COR-L47 (cell line): ENCODE results near the gene ZNF783.
"Not testable (repeated sequence)": the region's sequence is repeated elsewhere in the genome, so short reads cannot be mapped to it uniquely, and the experiment has no call there.

ENCODE experiments used
- DNase-seq: peaks from one replicate; lab custom pipeline; 2025; lab: John Stamatoyannopoulos, UW

The ZNF783 gene

DNA sequence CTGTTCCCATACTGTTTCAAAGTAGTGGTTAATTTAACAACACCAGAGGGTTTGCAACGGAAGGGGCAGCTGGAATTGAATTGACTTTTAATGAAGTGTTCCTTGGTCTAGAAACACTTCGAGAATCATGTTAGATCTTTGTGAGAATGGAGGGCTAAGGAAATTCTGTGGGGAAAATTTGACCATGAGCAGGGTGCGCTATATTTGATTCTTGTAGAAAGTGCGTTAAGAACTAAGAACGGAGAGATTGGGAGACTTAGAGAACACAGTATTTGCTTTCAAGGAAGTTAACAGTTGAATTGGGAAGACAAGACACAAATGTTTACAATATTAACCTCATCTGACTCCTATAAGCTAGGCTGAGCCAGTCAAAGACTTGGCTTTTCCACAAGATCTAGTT, 21.4 kb upstream of the ZNF783 start:
- DNase-seq: no peak

DNA sequence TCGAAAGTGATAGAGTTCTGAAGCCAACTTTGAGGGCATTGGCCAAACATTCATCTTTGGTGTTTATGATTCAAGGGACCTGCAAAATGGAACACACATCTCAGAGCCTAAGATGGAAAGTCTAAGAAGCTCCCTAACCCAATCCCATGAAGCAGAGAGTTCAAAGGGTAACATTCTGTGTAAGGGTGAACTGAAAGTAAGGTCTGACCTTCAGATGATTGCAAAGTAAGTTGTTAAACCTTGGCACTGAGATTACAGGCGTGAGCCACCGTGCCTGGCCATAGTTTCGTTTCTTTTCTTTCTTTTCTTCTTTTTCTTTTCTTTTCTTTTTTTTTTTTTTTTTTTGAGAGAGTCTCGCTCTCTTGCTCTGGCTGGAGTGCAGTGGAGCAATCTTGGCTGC, 20.3 kb upstream of the ZNF783 start:
- no peak for DNase-seq

DNA sequence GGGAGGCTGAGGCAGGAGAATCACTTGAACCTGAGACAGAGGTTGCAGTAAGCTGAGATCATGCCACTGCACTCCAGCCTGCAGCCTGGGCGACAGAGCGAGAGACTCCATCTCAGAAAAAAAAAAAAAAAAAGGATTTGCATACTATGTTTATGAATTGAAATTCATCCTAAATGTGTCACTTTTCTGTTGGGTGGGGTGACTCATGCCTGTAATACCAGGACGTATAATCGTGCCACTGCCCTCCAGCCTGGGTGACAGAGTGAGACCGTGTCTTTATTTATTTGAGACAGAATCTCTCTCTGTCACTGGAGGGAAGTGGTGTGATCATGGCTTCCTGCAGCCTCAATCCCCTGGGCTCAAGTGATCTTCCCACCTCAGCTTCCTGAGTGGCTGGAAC, 16.8 kb upstream of the ZNF783 start:
- no peak for DNase-seq

DNA sequence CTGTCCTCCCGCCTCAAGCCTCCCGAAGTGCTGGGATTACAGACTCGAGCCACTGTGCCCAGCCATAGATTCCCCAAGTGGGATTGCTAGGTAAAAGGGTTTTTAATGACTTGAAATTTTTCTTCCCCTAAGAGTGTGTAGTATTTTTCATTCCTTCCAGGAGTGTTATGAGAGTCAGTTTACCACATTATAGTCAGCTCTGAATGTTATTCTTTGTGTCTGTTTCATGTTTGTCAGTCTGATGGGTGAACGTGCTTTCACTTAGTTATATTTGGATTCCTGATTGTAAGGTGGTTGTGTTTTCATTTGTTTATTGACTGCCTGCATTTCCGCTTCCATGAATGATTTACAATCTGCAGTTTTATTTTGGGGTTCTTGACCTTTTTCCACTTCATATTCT, 16.3 kb upstream of the ZNF783 start:
- DNase-seq: no peak

DNA sequence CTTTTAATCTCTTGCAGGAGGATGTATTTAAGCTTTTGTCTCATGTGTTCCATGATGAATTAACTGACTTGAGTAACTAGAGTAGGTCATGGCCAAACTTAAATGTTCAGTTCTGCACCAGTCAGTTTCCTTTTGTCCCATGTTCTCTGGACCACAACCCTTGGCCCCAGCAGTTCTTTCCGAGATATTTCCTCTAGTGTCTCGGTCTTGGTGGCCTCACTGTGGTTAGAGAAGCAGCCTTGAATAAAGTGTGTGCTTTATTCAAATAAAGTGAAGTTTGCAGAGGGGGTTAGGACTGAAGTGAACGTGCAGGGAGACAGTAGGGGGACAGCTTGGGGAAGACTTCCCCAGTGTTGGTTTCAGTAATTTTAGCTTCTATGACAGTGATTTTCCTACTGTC, 13.2 kb upstream of the ZNF783 start:
- no peak for DNase-seq

DNA sequence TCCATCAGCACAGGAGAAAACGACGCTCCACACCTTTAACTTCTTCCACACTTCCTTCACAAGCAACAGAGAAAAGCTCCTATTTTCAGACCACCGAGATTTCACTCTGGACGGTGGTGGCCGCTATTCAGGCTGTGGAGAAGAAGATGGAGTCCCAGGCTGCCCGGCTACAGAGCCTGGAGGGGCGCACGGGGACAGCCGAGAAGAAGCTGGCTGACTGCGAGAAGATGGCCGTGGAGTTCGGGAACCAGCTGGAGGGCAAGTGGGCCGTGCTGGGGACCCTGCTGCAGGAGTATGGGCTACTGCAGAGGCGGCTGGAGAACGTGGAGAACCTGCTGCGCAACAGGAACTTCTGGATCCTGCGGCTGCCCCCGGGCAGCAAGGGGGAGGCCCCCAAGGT, 11.8 kb upstream of the ZNF783 start:
- not testable (repeated sequence) for DNase-seq

DNA sequence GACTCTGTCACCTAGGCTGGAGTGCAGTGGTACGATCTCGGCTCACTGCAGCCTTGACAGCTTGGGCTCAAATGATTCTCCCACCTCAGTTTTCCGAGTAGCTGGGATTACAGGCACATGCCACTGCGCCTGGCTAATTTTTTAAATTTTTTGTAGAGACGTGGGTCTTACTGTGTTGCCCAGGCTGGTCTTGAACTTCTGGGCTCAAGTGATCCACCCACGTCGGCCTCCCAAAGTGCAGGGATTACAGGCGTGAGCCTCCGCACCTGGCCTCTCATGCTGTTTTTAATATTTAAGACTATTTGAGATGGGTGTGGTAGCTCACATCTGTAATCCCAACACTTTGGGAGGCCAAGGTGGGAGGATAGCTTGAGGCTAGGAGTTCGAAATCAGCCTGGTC, 10.5 kb upstream of the ZNF783 start:
- not testable (repeated sequence) for DNase-seq

DNA sequence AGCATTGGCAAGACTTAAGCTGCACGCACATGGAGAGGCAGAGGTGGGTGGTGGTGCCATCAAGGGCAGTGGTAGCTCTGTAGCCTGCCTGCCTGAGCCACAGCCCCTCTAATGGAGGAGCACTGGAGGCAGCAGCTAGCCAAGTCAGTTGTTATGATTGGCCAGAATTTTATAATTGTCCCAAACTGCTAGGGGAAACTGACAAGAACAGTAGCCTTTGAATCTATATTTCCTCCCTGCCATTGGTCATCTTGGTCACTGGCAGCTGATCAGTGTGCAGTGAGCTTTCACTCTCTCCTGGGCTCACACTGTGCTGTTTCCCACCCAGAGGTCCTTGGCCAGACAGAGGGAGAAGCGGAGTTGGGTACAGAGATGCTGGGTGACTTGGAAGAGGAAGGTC, 9.6 kb upstream of the ZNF783 start:
- no peak for DNase-seq

DNA sequence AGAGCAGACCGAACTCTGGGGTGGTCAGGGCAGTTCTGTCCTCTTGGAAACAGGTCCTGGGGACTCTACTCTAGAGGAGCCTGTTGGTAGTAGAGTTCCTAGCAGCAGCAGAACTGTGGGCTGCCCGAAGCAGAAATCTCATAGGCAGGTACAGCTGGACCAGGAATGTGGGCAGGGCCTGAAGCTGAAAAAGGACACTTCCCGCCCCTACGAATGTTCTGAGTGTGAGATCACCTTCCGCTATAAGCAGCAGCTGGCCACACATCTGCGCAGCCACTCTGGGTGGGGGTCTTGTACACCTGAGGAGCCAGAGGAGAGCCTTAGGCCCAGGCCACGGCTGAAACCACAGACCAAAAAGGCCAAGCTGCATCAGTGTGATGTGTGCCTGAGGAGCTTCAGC, 8.3 kb upstream of the ZNF783 start:
- DNase-seq: no peak

DNA sequence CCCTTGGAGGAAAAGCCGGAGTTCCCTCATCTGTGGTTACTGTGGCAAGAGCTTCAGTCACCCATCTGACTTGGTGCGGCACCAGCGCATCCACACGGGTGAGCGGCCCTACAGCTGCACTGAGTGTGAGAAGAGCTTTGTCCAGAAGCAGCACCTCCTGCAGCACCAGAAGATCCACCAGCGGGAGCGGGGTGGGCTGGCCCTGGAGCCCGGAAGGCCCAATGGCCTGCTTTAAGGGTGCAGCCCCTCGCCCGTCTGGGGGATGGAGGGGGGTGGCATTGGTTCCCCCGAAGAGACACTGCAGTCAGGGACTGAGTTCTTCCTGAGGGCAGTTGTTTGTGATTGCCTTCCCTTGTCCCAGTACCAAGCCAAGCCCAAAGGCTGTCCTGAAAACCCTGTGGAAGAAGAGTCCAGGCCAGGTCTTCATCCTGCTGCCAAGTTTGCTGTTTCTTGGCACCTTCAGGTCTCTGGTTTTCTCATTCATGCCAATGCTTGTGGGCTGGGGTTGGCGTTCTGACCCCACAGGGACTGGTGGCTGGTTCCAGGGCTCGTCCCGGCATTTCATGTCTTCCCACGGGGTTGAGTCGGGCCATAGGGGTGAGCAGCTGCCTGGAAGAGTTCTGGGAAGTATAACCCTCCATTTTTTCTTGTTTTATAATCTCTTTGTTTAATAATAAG, 7.7 kb upstream of the ZNF783 start:
- DNase-seq: no peak

DNA sequence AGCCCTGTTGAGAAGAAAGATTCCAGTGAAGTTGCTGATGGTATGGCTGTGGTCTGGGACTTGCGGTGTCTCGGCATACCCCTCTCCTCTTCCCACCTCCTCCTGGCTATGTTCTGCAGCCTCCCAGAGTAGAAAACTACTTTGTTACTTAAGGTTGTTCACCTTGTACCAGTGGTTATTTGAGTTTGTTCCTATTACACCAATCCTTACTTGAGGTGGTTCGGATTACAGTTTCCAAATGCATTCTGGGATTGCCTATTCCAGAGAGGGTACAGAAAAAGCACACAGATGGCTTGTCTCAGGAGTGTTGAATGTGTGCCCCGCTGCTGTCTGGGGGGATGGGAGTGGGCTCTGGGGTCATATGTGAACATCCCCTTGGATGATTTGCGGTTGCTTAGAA, 6.8 kb upstream of the ZNF783 start:
- DNase-seq: no peak

DNA sequence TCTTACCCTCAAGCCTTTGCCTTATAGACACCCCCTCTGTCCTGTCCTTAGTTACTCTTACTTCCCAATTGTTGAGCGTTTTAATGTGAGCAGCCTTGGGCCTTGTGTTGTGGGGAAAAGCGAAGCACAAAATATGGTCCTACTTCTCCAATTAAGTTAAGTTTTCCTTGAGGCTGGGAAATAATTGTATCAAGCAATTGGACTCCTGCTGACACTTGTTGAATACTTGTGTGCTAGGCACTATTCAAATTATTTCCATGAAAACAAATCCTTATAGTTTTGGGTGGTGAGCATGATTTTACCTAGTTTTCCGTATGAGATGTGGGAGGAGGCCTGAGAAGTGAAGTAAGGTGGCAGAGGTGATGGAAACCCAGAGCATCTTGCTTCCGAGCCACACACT, 5.4 kb upstream of the ZNF783 start:
- DNase-seq: no peak

DNA sequence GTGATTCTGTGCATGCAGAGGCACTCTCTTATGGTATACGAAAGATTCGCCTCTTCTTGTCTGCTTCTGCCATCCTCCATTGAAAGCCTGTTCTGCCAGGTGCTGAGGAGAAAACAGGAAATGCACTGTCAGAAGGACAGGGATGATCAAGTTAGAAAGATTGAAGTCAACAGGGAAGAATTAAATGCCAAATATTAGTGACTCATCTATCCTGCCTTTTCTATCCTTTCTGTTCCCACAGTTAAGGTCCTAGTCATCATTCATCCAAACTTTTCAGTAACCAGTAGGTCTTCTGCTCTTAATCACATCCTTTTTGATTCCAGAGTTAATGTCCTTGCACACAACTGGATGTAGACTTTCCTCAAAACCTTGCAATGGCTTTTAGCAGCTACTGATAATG, 4.8 kb upstream of the ZNF783 start:
- DNase-seq: no peak

DNA sequence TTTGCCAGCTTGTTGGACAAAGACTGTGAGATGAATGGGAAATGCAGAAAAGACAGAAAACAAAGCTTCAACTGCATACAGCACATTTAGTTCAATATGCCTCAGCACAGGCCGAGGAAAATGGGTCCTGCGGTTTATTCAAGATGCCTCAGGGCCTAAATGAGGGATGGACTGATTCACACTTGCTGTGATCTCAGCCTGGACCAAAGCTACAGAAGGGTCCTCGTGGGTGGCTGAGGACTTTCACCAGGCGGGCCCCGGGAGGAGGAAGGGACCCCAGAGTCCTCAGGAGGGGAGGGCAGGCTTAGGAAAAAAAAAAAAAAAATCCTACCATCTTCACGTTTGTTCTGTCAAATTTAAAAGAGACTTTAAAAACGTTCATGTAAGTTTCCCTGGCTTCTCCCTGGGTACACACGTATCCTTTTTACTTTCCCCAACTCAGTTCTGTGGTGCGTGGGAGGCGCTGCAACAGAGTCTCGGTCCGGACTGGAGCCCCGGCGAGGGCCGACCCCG, 624 bp upstream of the ZNF783 start:
- DNase-seq: no peak

DNA sequence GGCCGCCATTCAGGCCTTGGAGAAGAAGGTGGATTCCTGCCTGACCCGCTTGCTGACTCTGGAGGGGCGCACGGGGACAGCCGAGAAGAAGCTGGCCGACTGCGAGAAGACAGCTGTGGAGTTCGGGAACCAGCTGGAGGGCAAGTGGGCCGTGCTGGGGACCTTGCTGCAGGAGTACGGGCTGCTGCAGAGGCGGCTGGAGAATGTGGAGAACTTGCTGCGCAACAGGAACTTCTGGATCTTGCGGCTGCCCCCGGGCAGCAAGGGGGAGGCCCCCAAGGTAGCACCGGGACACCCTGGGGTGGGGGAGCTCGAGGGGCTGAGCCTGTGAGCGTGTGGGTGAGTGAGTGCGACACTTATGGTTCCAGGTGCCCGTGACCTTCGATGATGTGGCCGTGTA, 4.5 kb downstream of the ZNF783 start:
- DNase-seq: no peak

DNA sequence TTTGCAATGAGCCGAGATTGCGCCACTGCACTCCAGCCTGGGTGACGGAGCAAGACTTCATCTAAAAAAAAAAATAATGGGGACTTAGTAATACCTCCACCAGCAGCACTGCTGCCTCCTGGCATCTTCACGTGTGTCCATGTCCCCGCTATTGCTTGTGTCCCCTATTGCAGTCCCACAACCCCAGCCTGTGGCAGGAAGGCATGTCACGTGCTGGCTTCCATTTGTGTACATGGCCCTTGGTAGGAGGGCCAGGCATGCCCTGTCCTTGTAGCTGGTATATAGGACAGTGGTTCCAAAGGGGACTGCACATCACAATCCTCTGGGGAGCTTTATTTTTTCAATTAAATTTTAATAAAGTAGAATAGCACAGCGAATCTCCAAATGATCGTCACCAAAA, 5.7 kb downstream of the ZNF783 start:
- DNase-seq: no peak

DNA sequence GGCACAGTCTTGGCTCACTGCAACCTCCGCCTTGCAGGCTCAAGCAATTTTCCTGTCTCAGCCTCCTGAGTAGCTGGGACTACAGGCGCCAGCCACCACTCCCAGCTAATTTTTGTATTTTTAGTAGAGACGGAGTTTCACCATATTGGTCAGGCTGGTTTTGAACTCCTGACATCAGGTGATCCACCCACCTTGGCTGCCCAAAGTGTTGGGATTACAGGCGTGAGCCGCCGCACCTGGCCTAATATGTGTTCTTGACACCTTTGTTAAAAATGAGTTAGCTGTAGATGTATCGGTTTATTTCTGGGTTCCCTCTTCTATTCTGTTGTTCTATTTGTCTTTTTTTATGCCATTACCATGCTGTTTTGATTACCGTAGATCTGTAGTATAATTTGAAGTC, 12.4 kb downstream of the ZNF783 start:
- DNase-seq: not testable (repeated sequence)

DNA sequence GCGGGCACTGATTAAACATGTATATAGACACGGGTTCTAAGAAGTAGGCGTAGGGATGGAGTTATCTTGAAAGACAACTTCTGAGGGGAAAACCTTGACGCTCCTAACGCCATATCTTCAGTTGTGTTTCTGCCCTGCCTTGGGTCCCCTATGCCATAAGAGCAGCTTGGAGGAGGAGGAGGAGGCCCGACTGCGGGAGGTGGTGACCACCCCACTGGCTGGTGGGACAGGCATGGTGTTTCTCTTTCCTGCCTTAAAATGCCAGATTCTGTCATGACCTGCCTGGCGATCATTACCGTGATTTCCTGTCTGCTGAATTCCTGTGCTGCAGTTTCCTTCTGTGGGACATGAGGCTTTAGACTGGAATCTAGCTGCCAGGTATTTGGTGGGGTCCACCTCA, 15.9 kb downstream of the ZNF783 start:
- DNase-seq: no peak

DNA sequence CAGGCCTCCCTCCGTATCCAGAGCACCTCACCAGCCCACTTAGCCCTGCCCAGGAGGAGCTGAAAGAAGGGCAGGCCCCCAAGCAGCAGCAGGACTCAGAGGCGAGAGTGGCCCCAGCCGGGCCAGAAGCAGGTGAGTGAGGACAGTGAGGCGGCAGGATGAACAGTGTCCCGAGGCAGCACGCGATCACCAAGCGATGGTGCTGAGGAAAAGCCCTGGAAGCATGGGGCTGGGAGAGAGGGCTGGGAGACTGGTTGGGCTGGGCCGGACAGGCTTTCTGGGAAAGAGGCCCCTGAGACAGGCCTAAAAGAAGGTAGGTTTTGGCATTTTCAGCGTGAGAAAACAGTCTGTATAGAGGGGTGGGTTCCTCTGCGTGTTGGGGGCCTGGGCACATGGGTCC, 16.4 kb downstream of the ZNF783 start:
- DNase-seq: no peak

DNA sequence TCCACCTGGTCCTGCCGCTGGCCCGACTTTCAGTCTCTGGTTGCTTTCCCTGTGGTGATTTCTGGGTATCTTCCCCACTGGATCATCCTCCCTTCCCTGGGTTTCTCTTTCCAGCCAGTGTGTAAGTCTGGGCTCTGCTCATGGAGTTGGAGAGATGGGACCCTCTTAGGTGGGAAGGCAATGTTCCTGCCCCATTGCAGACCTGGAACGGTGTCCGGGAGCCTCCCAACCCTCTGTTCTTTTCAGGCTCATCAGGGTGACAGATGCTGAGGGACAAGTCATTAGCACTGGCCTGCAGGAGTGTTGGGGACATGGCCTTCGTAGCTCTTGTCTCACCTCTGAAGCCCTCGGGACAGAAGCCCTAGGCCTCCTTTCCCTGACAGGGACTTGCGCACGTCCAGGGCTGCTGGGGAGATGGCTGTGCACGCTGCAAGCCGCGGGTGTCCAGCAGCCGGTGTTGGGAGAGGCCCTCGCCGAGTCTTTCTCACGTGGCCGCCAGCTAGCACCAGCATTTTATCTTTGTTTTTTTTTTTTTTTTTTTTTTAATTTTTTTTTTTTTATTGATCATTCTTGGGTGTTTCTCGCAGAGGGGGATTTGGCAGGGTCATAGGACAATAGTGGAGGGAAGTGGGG, 17.2 kb downstream of the ZNF783 start:
- no peak for DNase-seq

DNA sequence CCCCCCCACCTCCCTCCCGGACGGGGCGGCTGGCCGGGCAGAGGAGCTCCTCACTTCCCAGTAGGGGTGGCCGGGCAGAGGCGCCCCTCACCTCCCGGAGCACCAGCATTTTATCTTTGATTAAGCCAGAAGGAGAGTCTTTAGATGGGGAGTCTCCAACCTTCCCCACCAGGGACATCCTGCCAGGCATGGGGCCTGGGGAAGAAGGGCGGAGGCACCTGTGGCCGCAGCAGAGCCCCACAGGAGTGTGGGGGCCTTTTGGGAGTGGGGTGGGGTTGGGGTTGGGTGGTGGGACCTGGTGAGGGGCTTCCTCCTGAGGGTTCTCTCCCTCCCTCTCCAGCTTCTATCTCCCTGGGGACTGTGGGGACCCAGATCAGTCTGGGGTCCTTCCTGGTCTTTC, 18.2 kb downstream of the ZNF783 start:
- no peak for DNase-seq

DNA sequence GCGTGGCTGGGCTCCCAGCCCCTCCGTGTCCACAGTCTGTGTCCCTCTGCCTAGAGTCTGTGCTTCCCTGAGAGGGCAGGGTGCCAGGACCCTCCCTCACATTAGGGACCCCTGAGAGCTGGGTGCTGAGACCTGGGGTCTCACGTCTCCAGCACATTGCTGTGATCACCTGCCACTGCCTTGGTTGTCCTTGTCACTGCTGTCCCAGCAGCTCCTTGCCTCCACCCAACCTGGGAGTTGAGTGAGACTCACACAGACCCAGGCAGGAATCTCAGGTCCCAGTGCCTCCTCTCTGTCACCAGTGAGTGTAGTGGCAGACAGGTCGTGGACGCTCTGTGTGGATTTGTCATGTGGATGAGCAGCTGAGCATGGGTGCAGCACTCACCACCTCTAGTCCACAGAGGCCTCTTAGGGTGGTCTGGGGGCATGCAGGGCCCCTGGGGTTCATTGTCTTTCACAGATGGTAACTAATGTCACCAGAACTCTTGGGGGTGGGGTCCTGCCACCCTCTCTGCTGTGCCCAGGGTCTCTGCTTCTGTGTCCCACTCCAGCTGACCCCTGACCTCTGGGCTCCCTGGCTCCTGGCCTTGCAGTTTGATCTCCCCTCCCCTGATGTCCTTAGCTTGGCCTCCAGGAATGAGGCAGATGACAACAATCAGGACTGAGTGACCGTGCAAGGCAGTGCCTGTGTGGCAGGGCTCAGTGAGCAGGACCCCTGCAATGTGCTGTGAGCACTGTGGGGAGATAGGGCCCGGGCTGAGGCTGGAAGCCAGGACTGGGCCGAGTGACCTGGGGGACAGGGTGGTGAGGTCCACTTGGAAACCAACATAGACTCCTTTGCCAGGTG, 18.9 kb downstream of the ZNF783 start:
- DNase-seq: no peak
